PC-3 (cell line): ENCODE results near the gene CAMSAP1.

Experiments
- CTCF ChIP-seq: fragments of 300-600 bp; sonication (generic); conservative IDR thresholded peaks from 2 replicates; pipeline ENCODE4 v1.5.1; 2017; ENCODE audit warnings: antibody characterized with exemption, low read depth, mild to moderate bottlenecking, low read length
- EZH2phosphoT487 ChIP-seq: fragments of 300-600 bp; sonication (generic); IDR thresholded peaks from 2 replicates; pipeline ENCODE4 v1.6.1; 2018; ENCODE audit warnings: mild to moderate bottlenecking, antibody characterized with exemption, low read length, borderline replicate concordance

- TF ChIP-seq CTCF (no peak), EZH2phosphoT487 (no peak)
These were observed 13.7 kb upstream of the CAMSAP1 start for GRCh38 chr9:135920973-135921585.
